Heart left ventricle (tissue), 13 donors: ENCODE data around the gene MTFMT.
A peak's percentile ranks its signal among the peaks of the same experiment; 100 is the strongest.

ENCODE experiments used
- CTCF ChIP-seq, 12 donors: fragments of 200-600 bp; sonication (generic) in 4 of 12; IDR thresholded peaks; one replicate each; pipeline versions ENCODE4 v1.5.0 to v1.8.0; 2018 to 2022; ENCODE audit warnings: antibody characterized with exemption in 12 of 12, mild to moderate bottlenecking in 5 of 12
- POLR2A ChIP-seq, 2 donors: fragments of 450-650 bp; IDR thresholded peaks; one replicate each; pipeline ENCODE4 v1.6.1; 2017; ENCODE audit warnings: antibody characterized with exemption in 2 of 2, mild to moderate bottlenecking in 2 of 2, moderate library complexity in 2 of 2
- donor health status: ischemic (EF 13 %, LVEDD 7.1; RV severe dilation, severe dysfunction).
- donor health status: DM: no; HTN: yes; CAD: no.
- donor health status: DM: no; HTN: no; CAD: no.
- donor health status: ischemic (EF 25% LVEDD 6.9; RV normal size, moderate dysfunction).
- donor health status: ischemic (EF 25% LVEDD 5.7; RV mildly dilated, moderate dysfunction).
- donor health status: ischemic (EF 35%, LVEDD 5.7; RV mildly dilated, moderate dysfunction).
- donor health status: nonischemic (EF 11% LVEDD 7.7; RV severe dilation, severe dysfunction).
- donor health status: DM: yes; HTN: yes; CAD: no.
- donor health status: PGD.
- donor health status: ischemic (EF 29% LVEDD 5.4; RV normal size, mild dysfunction).
- donor health status: nonischemic (EF 23%, LVEDD 6.1; RV moderate dilation, normal function).

DNA sequence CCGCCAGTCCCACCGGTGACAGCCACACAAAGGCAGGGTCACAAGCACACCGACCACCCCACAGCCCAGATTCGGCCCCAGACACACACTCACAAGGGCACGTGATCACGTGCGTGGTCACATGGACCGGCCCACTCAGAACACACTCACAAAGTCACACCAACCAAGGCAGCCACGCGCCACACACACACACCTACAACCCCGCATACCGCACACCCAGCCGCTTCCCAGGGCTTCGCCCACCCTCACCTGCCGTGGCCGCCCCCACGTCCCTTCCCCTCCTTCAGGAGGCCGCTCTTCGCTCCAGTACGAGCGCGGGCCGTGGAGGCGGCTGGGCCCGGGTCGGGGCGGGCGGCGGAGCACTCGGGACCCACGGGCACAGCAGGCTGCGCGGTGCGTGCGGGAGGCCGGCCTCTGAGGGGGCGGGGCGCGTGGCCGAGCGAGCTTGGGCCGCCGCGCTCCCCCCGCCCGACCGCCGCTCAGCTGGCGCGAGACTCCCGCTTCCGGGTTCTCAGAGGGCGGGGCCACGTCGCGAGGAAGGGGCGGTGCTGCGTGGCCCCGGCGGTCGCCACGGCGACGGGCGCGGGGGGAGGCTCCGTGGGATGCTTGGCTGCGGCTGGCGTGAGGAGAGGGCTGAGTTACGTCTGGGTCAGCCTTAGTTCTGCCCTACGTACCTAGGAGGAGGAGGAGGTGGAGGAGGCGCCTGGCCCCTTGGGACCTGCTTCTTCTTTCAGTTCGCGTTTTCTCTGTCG lies 39.8 kb downstream of the MTFMT start, which contains the start of gene SPG21:
- TF ChIP-seq CTCF (IDR thresholded peaks at IDR 0.05), result no peak
- TF ChIP-seq POLR2A (IDR thresholded peaks at IDR 0.05), result peak in 1 of 2 donors; percentile 75
